ENCODE data around the gene MFSD12. TPM values are rescaled to one million over a fixed set of nuclear protein-coding genes. Genes with fewer than 3 reads are reported as not detected.

The MFSD12 gene
- total RNA-seq: 67.7 and 122 TPM in 2 replicates

DNA sequence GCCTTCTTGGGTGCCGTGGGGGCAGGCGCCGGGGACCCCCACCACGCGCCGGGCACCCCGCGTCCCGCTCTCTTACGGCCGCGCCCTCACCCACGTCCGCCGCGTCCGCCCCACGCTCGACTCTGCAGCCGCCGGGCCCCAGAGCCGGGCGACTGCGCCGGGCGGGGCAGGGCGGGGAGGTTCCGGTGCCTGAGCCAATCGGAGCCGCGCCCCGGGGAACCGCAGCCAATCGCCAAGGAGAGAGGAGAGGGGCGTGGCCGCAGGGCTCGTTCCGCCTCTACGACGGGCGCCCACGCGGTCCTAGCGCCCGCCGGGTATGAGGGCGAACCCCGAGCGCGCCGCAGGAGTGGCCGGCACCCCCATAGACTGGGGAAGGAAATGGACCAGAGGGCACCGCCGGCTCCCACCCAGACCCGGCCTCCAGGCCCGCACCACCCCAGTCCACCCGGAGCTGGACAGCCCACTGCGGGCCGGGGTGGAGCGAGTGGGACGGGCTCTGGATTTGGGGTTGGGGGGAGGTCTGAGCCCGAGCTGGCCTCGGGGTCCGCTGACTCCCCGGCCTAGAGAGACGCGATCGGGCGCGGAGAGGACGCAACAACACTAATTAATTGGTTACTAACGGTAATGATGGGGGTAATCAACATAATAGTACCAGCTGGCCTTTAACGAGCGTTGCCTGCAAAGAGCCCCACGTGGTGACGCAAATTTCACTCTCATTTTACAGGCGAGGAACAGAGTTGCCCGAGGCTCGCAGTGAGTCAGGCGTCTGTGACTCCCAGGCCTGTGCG is at the start of gene MFSD12:
Gene MFSD12, minus strand, starts transcription at position 126 of the 788 bp plus-strand sequence. CDS start 183 bp downstream, outside the sequence.

DNA sequence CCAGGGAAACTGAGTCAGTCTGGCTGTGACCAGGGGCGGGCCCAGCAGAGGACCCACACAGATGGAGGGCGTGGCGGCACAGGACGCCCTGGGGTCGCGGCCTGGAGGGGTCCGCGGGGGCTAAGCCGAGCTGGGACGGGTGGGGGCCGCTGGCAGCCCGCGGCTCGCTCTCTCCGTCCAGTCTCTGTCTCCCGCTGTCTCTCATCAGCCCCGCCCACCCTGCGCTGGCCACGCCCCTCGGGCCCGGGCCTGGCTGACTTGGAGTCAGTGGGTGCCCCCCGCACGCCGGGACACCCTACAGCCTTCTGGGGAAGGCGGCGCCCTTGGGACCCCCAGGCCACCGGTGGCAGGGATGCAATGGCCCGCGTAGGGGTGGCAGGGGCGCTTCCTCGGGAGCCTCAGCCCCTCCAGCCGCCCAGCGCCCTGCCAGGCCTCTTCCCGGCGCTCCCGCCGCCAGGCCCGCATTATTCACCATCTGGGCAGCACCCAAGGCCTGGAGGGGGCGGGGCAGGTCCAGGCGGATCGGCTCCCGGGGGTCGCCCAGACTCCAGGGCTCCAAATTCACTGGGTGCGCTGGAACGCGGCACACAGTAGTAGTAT is 49.4 kb upstream of the MFSD12 start, which contains the start of gene TBXA2R:
Gene TBXA2R, minus strand, starts transcription at position 186 of the 600 bp plus-strand sequence. CDS start 6,241 bp downstream, outside the sequence.

DNA sequence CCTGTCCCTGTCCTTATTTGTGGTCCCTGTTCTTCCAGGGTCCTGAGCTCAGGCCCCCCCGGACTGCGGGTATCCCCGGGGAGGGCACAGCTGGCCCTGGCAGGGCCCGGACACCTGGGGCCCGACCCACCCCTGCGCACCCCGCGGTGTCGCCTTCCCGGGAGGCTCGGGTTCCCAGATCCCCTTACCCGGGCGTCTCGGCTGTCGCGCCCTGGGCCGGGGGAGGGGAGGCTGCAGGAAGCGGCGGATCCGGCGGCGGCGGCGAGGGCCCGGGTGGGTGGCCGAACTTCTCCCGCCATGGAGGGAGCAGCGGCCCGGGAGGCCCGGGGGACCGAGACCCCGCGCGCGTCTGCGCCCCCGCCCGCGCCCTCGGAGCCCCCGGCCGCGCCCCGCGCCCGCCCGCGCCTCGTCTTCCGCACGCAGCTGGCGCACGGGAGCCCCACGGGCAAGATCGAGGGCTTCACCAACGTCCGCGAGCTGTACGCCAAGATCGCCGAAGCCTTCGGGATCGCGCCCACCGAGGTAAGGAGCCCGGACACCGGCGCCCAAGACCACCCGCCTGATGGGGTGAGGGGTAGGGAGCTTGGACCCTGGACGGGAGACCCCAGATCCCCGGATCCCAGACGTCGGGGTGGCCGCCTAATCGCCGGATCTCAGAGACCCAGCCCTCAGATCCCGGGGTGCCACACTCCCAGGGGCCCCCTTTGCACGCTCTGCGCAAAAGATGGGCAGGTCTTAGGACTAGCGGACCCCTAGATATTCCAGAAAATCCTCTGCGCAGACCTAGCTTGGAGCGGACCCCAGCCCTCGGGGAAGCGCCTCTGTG is 28.1 kb upstream of the MFSD12 start, which contains the start of gene GIPC3:
Gene GIPC3, plus strand, starts transcription at position 178 of the 826 bp plus-strand sequence. Its CDS starts 120 bp downstream, at position 298.

DNA sequence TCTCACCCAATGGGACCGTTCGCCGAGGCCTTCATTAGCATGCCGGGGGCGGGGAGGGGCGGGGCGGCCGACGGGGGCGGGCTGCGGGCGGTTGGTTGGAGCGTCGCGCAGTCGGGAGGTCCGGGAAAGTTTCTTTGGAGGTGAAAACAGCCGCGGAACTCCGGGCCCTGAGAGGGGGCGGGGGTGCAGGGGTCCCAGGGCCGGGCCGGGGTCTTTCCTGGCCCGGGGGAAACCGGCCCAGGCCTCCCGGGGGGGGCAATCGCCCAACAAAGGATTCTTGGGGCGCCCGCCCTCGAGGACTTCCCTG is 15.4 kb upstream of the MFSD12 start, which contains the start of gene HMG20B:
Gene HMG20B, plus strand, starts transcription at position 90 of the 307 bp plus-strand sequence. CDS start 366 bp downstream, outside the sequence.

DNA sequence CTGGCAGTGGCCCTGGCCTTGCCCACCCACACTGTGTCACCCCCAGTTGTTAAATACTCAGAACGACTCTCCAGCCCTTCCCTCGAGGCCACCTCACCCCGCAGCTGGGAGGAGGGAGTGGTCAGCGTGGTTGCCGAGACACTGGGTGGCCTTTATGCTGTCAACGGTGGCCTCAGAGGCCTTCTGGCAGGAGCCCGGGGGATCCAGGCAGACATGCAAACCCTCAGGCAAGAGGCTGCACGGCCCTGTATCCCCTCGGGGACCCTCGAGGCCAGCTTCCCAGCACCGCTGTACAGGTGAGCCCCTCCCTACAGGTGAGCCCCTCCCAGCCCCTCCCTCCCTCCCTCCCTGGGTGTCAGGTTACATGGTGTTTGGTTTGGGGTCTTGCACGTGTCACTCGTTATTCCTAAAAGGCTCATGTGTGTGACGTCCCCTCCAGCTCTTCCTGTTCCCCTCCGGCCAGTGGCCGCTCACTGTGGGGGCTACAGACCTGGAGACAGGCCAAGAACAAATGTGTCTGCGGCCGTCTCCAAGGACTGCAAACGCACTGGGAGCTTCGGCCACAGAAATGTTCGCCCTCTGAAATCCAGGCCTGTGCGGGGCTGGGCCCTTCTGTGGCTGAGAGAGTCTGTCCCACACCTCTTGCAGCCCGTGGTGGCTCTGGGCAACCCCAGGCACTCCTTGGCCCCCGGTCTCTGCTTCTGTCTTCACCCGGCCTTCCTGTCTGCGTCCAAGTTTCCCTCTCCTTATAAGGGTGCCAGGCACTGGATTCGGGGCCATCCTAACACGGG is 18.2 kb downstream of the MFSD12 start, which contains the start of gene TEKTIP1:
Gene TEKTIP1, plus strand, starts transcription at position 210 of the 791 bp plus-strand sequence. Its CDS starts 4 bp downstream, at position 214.

DNA sequence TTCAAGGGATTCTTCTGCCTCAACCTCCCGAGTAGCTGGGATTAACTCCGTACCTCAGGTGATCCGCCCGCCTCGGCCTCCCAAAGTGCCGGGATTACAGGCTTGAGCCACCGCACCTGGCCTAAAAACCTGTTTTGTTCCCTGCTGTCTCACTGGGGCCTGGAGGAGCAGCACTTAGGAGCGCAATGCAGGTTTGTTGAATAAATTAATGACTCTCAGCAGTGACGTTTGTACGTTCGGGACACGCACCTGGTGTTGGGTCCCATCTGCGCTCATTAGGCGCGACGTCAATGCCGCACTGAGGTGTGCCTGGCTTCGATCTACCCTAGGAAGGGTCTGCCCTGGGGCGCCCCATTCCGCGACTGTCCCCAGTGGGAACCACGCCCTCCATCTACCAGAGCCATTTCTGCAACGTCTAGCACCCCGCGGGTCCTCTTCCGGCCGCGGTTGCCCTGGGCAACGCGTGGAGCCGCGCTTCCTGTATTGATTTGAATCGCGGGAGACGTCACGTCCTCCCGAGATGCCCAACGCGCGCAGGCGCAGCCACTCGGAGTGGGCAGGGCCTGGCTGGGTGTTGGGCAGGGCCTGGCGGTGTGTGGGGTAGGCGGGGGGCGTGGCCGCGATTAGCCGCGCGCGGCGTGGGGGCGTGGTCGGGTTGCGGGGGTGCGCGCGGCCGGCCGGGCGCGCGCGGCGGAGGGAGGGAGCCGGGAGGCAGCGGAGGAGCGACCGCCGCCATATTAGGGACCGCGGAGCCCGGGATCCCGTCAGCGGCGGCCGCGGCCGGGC is 51.6 kb downstream of the MFSD12 start, which contains the start of gene FZR1:
Gene FZR1, plus strand, starts transcription at position 714 of the 786 bp plus-strand sequence. CDS start 16,679 bp downstream, outside the sequence.

DNA sequence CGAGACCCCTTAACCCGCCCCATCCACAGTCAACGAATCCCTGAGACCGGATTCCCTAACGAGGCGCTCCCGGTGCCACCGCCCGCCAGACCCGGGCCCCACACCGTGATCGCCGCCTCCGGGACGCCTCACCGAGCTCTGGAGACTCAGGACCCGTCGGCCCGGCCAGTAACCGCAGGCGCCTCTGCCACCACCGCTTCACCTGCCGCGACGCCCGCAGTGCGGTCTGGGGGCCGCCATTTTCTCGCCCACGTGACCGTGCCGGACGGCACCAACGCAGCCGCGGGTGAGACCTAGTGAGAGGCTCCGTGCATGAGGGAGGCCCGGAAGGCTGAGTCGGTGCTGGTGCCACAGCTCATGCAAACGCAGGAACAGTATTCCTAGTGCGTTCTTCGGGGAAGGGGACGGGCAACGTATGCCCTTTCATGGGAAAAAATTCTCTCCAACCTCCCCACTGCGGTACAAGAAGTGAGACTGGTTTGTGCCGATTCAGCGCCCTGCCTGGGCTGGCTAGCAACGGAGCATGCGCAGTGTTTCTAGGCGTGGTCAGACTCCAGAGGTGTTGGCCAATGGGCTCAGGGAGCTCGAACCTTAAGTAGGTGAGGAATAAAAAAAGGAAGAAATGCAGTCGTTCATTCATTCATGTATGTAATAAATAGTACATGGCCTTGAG is 56.8 kb downstream of the MFSD12 start, which contains the start of gene DOHH:
Gene DOHH, minus strand, starts transcription at position 246 of the 673 bp plus-strand sequence. CDS start 3,860 bp downstream, outside the sequence.

Other genes with a start within 250 kb of the MFSD12 start
- gene NFIC, start 191.0 kb downstream of the MFSD12 start, total RNA-seq: 24.3 and 43.8 TPM in 2 replicates
- not detected in 2 replicates for gene SMIM24, start 77.1 kb downstream of the MFSD12 start, total RNA-seq
- gene SMIM44, start 74.1 kb downstream of the MFSD12 start, total RNA-seq: not detected in 2 replicates
- gene DOHH, start 56.9 kb downstream of the MFSD12 start, total RNA-seq: 11.4 and 14.6 TPM in 2 replicates
- gene FZR1, start 51.3 kb downstream of the MFSD12 start, total RNA-seq: 40.9 and 42.4 TPM in 2 replicates
- gene TEKTIP1, start 18.4 kb downstream of the MFSD12 start, total RNA-seq: not detected in 2 replicates
- 77.0 and 78.4 TPM in 2 replicates for gene HMG20B, start 15.4 kb upstream of the MFSD12 start, total RNA-seq
- 0.19 and 0.27 TPM in 2 replicates for gene GIPC3, start 27.9 kb upstream of the MFSD12 start, total RNA-seq
- 0.63 and 1.2 TPM in 2 replicates for gene TBXA2R, start 49.3 kb upstream of the MFSD12 start, total RNA-seq
- 31.2 and 34.4 TPM in 2 replicates for gene CACTIN, start 69.2 kb upstream of the MFSD12 start, total RNA-seq
- 17.5 and 34.1 TPM in 2 replicates for gene PIP5K1C, start 142.9 kb upstream of the MFSD12 start, total RNA-seq
- gene TJP3, start 150.8 kb upstream of the MFSD12 start, total RNA-seq: not detected in 2 replicates
- 13.8 and 19.8 TPM in 2 replicates for gene APBA3, start 204.1 kb upstream of the MFSD12 start, total RNA-seq
- gene MRPL54, start 205.1 kb upstream of the MFSD12 start, total RNA-seq: 49.8 and 52.0 TPM in 2 replicates
- not detected in 2 replicates for gene RAX2, start 214.6 kb upstream of the MFSD12 start, total RNA-seq
- gene MATK, start 228.8 kb upstream of the MFSD12 start, total RNA-seq: not detected in 2 replicates